Omental fat pad (tissue), 4 donors: ENCODE measurements around the gene FLNC. TPM values are rescaled to one million over a fixed set of nuclear protein-coding genes. Genes with fewer than 3 reads are reported as not detected.

ENCODE experiments used
- ATAC-seq: fragments of 150-250 bp; one replicate; pipeline ENCODE4 v1.9.1; 2016; ENCODE audit warnings: mild to moderate bottlenecking, moderate library complexity; ENCODE audit not compliant: low FRiP score
- DNase-seq: peaks from one replicate; pipeline ENCODE4 v3.0.0-alpha.2; 2019; ENCODE audit warnings: low spot score
- CTCF ChIP-seq, 3 donors: fragments of 450-650 bp; IDR thresholded peaks; one replicate each; pipeline ENCODE4 v1.5.1; 2016 to 2017; ENCODE audit warnings: antibody characterized with exemption in 3 of 3, mild to moderate bottlenecking in 3 of 3, moderate library complexity in 2 of 3
- total RNA-seq, 4 donors: library from RNA; depleted of rRNA; stranded (reverse); fragments of >200 nt; gene quantifications; one replicate each; pipeline ENCODE4 v1.1.0, GENCODE V29; 2016

The FLNC gene
- total RNA-seq, 4 donors from 2014 or later: 7.7 to 140 (median 25.5) TPM

DNA sequence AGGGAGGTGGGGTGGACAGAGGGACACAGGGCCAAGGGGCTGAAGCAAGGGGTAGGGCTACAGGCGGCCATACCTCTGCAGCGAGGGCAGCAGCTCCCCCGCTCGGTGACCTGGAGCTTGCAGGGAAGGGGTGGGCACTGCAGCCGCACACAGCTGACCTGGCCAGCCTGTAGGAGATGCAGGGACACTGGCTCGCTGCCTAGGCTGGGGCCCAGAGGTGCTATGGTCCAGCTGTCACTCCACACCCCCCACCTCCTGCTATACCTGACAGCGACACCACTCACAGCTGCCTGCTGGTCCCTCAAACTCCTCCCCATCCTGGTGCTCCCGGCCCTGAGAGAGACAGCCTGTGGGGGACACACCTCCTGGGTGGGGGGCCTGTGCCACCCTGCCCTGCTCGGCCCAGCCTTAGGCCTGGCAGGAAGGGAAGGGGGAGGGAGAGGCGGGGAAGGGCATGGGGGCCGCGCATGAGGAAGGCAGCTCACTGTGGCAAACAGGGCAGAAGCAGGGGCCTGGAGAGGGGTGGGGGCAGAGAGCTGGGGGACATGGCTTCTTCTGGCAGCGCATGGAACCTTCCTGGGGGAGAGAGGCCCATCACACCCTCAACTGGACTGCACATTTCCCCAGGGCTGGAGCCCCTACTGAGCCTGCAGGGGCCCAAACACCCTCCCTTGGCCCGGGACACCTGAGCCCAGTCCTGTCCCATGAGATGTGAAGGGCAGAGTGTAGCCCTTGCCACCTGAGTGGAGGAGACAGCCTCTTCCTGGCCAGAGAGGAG lies 56.4 kb downstream of the FLNC start:
- TF ChIP-seq CTCF (IDR thresholded peaks at IDR 0.05): no peak
- DNase-seq (no peak), ATAC-seq (no peak)

DNA sequence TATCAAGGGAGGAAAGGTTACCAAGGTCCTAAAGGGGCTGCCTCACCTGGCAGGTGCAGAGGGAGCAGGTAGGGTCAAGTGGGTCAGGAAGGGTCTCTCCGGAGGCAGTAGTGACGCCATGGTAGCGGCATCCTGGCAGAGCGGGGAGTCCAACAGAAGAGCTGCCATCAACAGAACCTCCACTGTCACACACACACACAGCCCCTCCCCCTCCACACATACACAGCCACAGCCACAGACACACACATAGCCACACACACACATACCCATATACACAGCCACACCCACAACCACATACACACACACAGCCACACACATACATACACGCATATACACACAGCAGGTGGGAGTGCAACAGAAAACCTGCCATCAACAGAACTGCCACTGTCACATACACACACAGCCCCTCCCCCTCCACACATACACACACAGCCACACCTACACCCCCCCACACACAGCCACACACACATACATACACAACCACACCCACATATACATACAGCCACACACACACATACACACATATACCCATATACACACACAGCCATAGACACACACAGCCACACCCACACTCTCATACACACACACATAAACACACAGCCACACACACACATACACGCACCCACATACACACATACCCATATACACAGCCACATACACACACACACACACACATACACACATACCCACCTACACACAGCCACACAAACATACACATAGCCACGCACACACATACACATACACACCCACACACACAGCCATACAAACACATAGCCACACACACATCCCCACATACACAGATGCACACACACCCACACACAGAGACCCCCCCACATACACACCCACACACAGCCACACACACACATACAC lies 57.2 kb downstream of the FLNC start:
- no peak for TF ChIP-seq CTCF (IDR thresholded peaks at IDR 0.05)
- DNase-seq (no peak), ATAC-seq (no peak)

DNA sequence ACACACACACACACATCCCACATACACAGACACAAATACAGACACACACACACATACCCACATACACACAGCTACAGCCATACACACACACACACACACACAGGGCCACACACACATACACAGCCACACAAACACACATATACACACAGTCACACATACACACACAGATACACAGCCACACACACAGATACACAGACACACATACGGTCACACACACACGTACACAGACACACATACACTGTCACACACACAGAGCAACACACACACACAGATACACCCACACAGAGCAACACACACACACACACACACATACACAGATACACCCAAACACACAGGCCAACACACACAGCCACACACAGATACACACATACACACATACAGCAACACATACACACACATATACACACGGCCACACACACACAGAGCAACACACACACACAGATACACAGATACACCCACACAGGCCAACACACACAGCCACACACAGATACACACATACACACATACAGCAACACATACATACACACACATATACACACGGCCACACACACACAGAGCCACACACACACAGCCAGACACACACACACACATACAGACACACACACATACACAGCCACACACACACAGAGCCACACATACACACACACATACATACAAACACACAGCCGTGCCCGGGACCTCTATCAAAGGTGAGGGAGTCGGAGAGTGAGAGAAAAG lies 58.0 kb downstream of the FLNC start:
- no peak for ATAC-seq
- TF ChIP-seq CTCF (IDR thresholded peaks at IDR 0.05): no peak
- DNase-seq: no peak

DNA sequence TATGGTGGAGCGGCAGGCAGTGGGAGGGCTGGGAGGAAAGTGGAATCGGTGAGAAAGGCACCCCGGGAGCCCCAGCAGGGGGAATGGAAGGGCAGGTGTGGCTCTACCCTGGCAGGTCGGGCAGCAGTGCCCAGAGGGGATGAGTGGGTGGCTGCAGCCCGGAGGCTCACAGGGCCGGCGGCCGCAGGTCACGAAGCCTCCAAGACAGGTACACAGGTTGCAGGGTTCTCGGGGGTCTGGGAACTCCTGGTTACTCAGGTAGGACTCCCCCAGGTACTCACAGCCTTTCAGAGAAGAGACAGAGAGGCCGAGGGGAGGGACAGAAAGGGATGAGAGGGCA lies 58.5 kb downstream of the FLNC start:
- no peak for ATAC-seq
- no peak for TF ChIP-seq CTCF (IDR thresholded peaks at IDR 0.05)
- no peak for DNase-seq

GRCh38 chr7:128889121-128889520 lies 58.9 kb downstream of the FLNC start:
- DNase-seq: no peak
- ATAC-seq: no peak
- TF ChIP-seq CTCF (IDR thresholded peaks at IDR 0.05): no peak

DNA sequence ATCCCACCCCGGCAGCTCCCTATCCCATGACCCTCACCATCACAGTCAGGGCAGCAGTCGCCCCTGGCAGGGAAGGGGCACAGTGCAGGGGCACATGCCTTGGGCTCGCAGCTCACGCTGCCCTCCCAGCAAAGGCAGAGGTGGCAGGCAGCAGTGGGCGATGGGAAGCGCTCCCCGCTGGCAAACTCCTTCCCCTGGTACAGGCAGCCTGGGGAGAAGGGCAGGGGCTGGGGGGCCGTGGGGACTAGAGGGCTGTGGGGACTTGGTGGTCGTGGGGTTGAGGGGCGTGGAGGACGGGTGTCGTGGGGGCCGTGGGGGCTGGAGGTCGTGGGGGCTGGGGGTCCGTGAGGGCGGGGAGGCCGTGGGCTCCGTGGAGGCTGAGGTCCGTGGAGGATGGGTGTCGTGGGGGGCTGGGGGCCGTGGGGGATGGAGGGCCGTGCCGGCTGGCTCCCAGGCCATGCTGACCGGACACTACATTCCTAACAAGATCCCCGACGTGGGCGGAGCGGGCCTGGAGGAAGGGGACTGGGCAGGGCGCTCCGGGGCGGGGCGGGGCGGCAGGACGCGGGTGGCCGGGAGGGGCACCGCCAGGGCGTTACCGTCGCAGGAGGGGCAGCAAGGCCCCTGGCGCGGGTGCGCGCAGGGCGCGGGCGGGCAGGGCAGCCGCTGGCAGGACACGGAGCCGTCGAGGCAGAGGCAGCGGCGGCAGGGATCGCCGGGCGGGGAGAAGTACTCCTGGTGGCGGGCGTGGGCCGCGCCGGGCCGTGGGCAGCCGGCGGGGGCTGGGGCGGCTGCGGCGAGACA lies 60.3 kb downstream of the FLNC start:
- DNase-seq: no peak
- TF ChIP-seq CTCF (IDR thresholded peaks at IDR 0.05): no peak

More for the DNA sequence above, 60.3 kb downstream of the FLNC start:
- peak; percentile 3 for ATAC-seq
